BJ (cell line): ENCODE results near the gene TBL3. TPM values are rescaled to one million over a fixed set of nuclear protein-coding genes. Genes with fewer than 3 reads are reported as not detected.
"Not testable (repeated sequence)": the region's sequence is repeated elsewhere in the genome, so short reads cannot be mapped to it uniquely, and the experiment has no call there.

Source experiments
- CTCF ChIA-PET: fragments of 350-600 bp; formaldehyde crosslinking; extraction: SDS; loops from one replicate; lab custom pipeline; 2021; ENCODE audit warnings: antibody characterized with exemption, inconsistent platforms; lab: Yijun Ruan, JAX
- POLR2A ChIA-PET: fragments of 300-600 bp; sonication (Branson Sonifier 250); formaldehyde crosslinking; extraction: SDS; loops from one replicate; lab custom pipeline; 2021; ENCODE audit warnings: antibody characterized with exemption; lab: Charles Lee
- DNase-seq: peaks from one replicate; pipeline ENCODE4 v3.0.0-alpha.2; 2011; ENCODE audit warnings: low read depth
- H3K27me3 ChIP-seq: 2 replicates; pipeline ENCODE4 v1.6.0; 2011; ENCODE audit warnings: low read length; ENCODE audit not compliant: control insufficient read depth, insufficient read depth
- H3K36me3 ChIP-seq: 2 replicates; pipeline ENCODE4 v1.5.1; 2011; ENCODE audit warnings: low read length; ENCODE audit not compliant: control insufficient read depth, insufficient read depth
- H3K4me3 ChIP-seq: 2 replicates; pipeline ENCODE4 v1.5.1; 2011; ENCODE audit warnings: low read depth, mild to moderate bottlenecking, control low read depth, low read length
- CTCF ChIP-seq: IDR thresholded peaks from 2 replicates; pipeline ENCODE4 v1.5.1; 2011; ENCODE audit warnings: low read depth, mild to moderate bottlenecking, control low read depth, inconsistent platforms, low read length, moderate library complexity; ENCODE audit not compliant: insufficient read depth
- polyA plus RNA-seq: library from polyadenylated mRNA; depleted of rRNA; stranded (reverse); fragments of >200 nt; gene quantifications from 2 replicates; pipeline ENCODE4 v1.2.3, GENCODE V29; 2011

Gene TBL3
- polyA plus RNA-seq, 1 experiment, result 33.1 TPM

DNA sequence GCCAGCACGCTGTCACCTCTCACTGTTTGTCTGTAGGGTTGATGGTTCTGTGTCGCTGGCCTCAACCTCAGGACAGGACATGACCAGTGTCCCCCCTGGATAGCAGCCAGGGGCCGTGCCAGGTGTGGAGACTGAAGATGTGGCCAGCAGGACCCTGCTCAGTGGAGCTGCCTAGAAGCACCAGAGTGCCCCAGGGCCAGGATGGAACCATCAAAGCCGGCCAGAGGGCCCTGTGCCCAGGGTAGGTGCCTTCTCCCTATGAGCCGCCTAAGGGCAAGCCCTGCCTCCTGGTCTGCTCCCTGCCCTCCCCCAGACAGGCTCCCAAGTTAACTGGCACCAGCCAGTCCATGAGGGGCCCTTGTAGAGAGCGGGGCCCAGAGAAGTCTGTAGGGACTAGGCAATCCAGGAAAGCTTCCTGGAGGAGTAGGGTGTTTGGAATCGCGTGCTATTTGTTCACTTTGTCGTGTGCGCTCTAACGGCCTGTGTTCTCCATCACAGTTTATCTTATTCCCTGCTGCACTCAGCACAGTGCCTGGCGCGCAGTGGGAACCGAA is 13.1 kb upstream of the TBL3 start:
- Histone ChIP-seq H3K27me3 (no peaks in the 10 kb centered on the region; the same call in 1 of the 2 replicates), H3K36me3 (peaks cover 17% of the 10 kb centered on the region), H3K4me3 (peak overlapping the region; percentile 19; the same call in 1 of the 2 replicates)
- ChIA-PET CTCF (interaction anchor here (0.9 to 1.5 kb wide), 3 partner anchors 8 to 194 kb away, joined by 3 to 6 read pairs (median 3); no protein-coding TSS in a partner anchor), POLR2A (no interaction called here)
- DNase-seq, result no peak
- no peak for TF ChIP-seq CTCF

GRCh38 chr16:1959269-1960039 is 12.4 kb upstream of the TBL3 start, which contains the start of gene NDUFB10:
Gene NDUFB10, plus strand, starts transcription at chr16:1959538. Its CDS starts 87 bp downstream, at chr16:1959625.
- CTCF ChIA-PET, result interaction anchor here (0.9 to 1.5 kb wide), 3 partner anchors 9 to 193 kb away, joined by 3 to 6 read pairs (median 3); no protein-coding TSS in a partner anchor
- peak; percentile 48 for TF ChIP-seq CTCF
- POLR2A ChIA-PET, result no interaction called here
- H3K27me3 ChIP-seq, result no peaks in the 10 kb centered on the region; the same call in 1 of the 2 replicates
- H3K36me3 ChIP-seq, result peaks cover 17% of the 10 kb centered on the region
- H3K4me3 ChIP-seq, result peak within 1 kb of the TSS; percentile 94
- peak; percentile 30 for DNase-seq

DNA sequence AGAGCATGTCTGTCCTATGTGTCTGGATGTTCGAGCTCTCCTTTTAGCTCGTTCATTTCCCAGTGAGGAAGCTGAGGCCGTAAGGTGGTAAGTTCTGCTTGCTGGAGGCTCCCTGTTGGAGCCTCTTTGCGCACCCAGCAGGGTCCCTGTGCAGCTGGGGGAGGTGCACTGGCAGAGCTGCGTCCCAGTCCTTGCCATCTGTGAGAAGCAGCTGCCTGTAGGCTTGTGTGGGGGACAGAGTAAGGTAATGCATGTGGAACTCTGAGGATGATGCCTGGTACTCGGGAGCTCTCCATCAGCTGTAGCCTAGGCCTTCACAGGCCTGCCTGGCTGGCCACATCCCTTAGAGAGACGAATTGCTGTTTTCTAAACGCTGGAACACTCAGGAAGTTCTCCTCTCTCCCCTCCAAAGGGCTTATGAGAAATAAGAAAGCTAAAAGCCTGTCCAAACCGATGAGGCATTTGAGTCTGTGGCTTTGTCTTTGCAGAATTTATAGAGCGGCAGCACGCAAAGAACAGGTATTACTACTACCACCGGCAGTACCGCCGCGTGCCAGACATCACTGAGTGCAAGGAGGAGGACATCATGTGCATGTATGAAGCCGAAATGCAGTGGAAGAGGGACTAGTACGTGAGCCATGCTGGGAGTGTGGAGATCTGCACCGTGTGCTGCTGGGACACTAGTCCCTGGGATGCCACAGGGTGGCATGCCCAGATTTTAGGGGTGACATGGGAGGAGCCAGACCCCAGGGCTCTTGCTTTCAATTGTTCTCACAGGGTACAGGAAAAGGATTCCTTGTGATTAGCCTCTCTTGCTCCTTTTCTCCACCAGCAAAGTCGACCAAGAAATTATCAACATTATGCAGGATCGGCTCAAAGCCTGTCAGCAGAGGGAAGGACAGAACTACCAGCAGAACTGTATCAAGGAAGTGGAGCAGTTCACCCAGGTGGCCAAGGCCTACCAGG is 10.9 kb upstream of the TBL3 start:
- POLR2A ChIA-PET, result no interaction called here
- Histone ChIP-seq H3K4me3 (peak overlapping the region; percentile 94), H3K36me3 (peaks cover 17% of the 10 kb centered on the region), H3K27me3 (no peaks in the 10 kb centered on the region; the same call in 1 of the 2 replicates)
- DNase-seq, result no peak
- CTCF ChIA-PET, result interaction anchor here (0.6 to 1.0 kb wide), 3 partner anchors 12 to 54 kb away, joined by 3 to 5 read pairs (median 3); no protein-coding TSS in a partner anchor
- TF ChIP-seq CTCF, result no peak

- CTCF ChIA-PET, result no interaction called here
- Histone ChIP-seq H3K36me3 (peaks cover 17% of the 10 kb centered on the region), H3K4me3 (no peak overlapping the region), H3K27me3 (no peaks in the 10 kb centered on the region; the same call in 1 of the 2 replicates)
- POLR2A ChIA-PET, result no interaction called here
- no peak for DNase-seq
- no peak for TF ChIP-seq CTCF
Observed at GRCh38 chr16:1961651-1962067, 10.2 kb upstream of the TBL3 start.

DNA sequence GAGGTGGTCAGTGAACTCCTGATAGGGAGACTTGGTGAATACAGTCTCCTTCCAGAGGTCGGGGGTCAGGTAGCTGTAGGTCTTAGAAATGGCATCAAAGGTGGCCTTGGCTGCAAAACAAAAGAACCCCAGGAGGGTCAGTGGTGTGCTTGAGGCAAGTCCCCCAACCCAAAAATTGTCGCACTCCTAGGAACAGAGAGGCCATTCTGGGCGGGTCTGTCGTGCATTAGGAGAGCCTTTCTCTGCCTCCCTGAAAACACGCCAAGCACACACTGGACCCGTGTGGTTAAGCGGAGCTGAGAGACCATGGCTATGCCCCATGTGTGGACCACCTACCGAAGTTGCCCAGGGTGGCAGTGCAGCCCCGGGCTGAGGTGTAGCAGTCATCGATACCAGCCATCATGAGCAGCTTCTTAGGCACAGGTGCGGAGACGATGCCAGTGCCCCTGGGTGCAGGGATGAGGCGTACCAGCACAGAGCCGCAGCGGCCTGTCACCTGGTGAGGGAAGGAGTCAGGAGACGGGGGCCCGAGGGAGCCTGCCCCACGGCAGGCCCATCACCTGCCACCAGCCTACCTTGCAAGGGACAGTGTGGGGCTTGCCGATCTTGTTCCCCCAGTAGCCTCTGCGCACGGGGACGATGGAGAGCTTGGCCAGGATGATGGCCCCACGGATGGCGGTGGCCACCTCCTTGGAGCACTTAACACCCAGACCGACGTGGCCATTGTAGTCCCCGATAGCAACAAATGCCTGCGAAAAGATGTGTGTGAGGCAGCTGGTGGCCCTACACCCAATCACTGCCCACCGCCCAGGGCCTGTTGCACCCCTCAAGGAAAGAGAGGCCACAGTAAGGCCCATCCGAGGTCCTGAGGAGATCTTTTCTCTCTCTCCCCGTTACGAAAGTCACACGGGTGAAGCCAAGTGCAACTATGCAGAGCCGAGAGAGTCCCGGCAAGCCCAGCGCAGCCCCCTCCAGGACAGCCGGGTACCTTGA is 9.4 kb upstream of the TBL3 start:
- POLR2A ChIA-PET, DNase-seq, H3K4me3 ChIP-seq, H3K27me3 ChIP-seq, CTCF ChIA-PET: not testable (repeated sequence)
- H3K36me3 ChIP-seq, result peaks cover 17% of the 10 kb centered on the region
